Mononuclear cell (primary cell): ENCODE results near the gene TIAL1. TPM values are rescaled to one million over a fixed set of nuclear protein-coding genes. Genes with fewer than 3 reads are reported as not detected.
A peak's percentile ranks its signal among the peaks of the same experiment; 100 is the strongest.

ENCODE experiments used
- H3K27me3 ChIP-seq: 2 replicates; pipeline ENCODE4 v1.6.0; 2011; ENCODE audit warnings: low read length, control low read depth; ENCODE audit not compliant: insufficient read depth
- H3K4me1 ChIP-seq: 2 replicates; pipeline ENCODE4 v1.5.1; 2011; ENCODE audit warnings: mild to moderate bottlenecking, low read length, control low read depth; ENCODE audit not compliant: insufficient read depth
- H3K4me3 ChIP-seq: 2 replicates; pipeline ENCODE4 v1.5.1; 2011; ENCODE audit warnings: mild to moderate bottlenecking, low read length, moderate library complexity
- H3K9me3 ChIP-seq: 2 replicates; pipeline ENCODE4 v1.5.1; 2011; ENCODE audit warnings: low read depth, mild to moderate bottlenecking, control low read depth, low read length
- total RNA-seq: library from RNA; depleted of rRNA; stranded (reverse); fragments of >200 nt; gene quantifications from one replicate; pipeline ENCODE4 v1.2.3, GENCODE V29; 2012

The TIAL1 gene, protein sequence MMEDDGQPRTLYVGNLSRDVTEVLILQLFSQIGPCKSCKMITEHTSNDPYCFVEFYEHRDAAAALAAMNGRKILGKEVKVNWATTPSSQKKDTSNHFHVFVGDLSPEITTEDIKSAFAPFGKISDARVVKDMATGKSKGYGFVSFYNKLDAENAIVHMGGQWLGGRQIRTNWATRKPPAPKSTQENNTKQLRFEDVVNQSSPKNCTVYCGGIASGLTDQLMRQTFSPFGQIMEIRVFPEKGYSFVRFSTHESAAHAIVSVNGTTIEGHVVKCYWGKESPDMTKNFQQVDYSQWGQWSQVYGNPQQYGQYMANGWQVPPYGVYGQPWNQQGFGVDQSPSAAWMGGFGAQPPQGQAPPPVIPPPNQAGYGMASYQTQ
- total RNA-seq = 101 TPM

GRCh38 chr10:119596537-119597404, at the start of gene TIAL1:
TSS of gene TIAL1 (minus strand) at chr10:119596964. CDS start at chr10:119596465, 499 bp downstream.
- no peaks in the 10 kb centered on the region for H3K9me3 ChIP-seq
- no peaks in the 10 kb centered on the region for H3K27me3 ChIP-seq
- peaks cover 42% of the 10 kb centered on the region for H3K4me1 ChIP-seq
- peak within 1 kb of the TSS; percentile 97 for H3K4me3 ChIP-seq

GRCh38 chr10:119644994-119645393, 48.2 kb upstream of the TIAL1 start:
- Histone ChIP-seq H3K27me3 (peaks cover 4% of the 10 kb centered on the region), H3K4me1 (peaks cover 16% of the 10 kb centered on the region), H3K9me3 (no peaks in the 10 kb centered on the region), H3K4me3 (no peak overlapping the region)

- H3K27me3 ChIP-seq = peaks cover 4% of the 10 kb centered on the region
- no peak overlapping the region for H3K4me3 ChIP-seq
- no peaks in the 10 kb centered on the region for H3K9me3 ChIP-seq
- H3K4me1 ChIP-seq = peaks cover 15% of the 10 kb centered on the region
Observed at GRCh38 chr10:119644205-119644814, 47.5 kb upstream of the TIAL1 start.

- Histone ChIP-seq H3K27me3 (peaks cover 4% of the 10 kb centered on the region), H3K4me3 (no peak overlapping the region), H3K4me1 (peaks cover 15% of the 10 kb centered on the region), H3K9me3 (no peaks in the 10 kb centered on the region)
Observed at GRCh38 chr10:119643306-119644204, 46.8 kb upstream of the TIAL1 start.

DNA sequence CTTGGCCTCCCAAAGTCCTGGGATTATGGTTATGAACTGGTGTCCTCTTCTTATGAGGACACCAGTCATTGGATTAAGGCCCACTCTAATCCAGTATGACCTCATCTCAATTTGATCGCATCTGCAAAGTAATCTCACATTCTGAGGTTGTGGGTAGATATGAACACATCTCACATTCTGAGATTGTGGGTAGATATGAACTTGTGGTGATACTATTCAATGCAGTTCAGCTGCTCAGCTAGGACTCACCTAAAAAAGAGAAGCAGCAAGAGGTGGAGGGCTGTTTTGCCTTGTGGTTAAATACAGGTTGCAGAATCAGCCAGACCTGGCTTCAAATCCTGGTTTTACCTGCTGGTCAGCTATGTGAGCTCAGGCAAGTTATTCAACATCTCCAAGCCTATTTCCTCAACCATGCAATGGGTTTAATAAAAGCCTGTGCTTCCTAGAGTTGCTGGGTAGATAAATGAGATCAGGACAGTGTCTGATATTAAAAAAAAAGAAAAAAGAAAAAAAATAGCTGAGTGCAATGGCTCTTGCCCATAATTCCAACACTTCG, 45.9 kb upstream of the TIAL1 start:
- peaks cover 4% of the 10 kb centered on the region for H3K27me3 ChIP-seq
- no peak overlapping the region for H3K4me3 ChIP-seq
- no peaks in the 10 kb centered on the region for H3K9me3 ChIP-seq
- H3K4me1 ChIP-seq = peaks cover 15% of the 10 kb centered on the region

- Histone ChIP-seq H3K4me1 (peaks cover 15% of the 10 kb centered on the region), H3K9me3 (no peaks in the 10 kb centered on the region), H3K27me3 (peaks cover 4% of the 10 kb centered on the region), H3K4me3 (no peak overlapping the region)
Observed at GRCh38 chr10:119640875-119641526, 44.2 kb upstream of the TIAL1 start.

- Histone ChIP-seq H3K27me3 (peaks cover 4% of the 10 kb centered on the region), H3K9me3 (no peaks in the 10 kb centered on the region), H3K4me1 (peaks cover 15% of the 10 kb centered on the region), H3K4me3 (no peak overlapping the region)
Observed at GRCh38 chr10:119640384-119640783, 43.6 kb upstream of the TIAL1 start.

GRCh38 chr10:119638982-119639381, 42.2 kb upstream of the TIAL1 start:
- Histone ChIP-seq H3K4me1 (peaks cover 15% of the 10 kb centered on the region), H3K9me3 (no peaks in the 10 kb centered on the region), H3K4me3 (no peak overlapping the region)

DNA sequence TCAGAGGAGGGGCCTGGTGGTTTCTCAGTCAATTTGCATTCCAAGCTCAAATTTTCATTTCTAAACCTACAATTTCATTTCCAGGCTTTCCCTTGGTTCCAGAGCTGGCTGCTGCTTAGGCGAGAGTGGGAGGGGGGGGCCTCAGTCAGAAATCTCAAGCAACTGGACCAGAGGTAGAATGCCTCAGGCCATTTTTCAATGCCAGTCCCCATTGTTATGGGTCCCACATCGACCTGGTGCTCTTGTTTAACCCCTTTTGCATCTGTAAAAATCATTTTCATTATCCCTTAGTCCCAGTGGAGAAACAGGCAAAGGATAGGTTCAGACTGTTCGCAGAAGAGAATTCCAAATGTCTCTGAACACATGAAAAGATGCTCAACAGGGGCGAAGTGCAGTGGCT, 40.9 kb upstream of the TIAL1 start:
- no peak overlapping the region for H3K4me3 ChIP-seq
- H3K4me1 ChIP-seq = peaks cover 5% of the 10 kb centered on the region
- H3K27me3 ChIP-seq = peaks cover 4% of the 10 kb centered on the region
- no peaks in the 10 kb centered on the region for H3K9me3 ChIP-seq

More at GRCh38 chr10:119638982-119639381, 42.2 kb upstream of the TIAL1 start:
- H3K27me3 ChIP-seq = peaks cover 4% of the 10 kb centered on the region

- no peak overlapping the region for H3K4me3 ChIP-seq
- H3K9me3 ChIP-seq = no peaks in the 10 kb centered on the region
- H3K4me1 ChIP-seq = no peaks in the 10 kb centered on the region
- H3K27me3 ChIP-seq = no peaks in the 10 kb centered on the region
Observed at GRCh38 chr10:119634219-119634544, 37.4 kb upstream of the TIAL1 start.

DNA sequence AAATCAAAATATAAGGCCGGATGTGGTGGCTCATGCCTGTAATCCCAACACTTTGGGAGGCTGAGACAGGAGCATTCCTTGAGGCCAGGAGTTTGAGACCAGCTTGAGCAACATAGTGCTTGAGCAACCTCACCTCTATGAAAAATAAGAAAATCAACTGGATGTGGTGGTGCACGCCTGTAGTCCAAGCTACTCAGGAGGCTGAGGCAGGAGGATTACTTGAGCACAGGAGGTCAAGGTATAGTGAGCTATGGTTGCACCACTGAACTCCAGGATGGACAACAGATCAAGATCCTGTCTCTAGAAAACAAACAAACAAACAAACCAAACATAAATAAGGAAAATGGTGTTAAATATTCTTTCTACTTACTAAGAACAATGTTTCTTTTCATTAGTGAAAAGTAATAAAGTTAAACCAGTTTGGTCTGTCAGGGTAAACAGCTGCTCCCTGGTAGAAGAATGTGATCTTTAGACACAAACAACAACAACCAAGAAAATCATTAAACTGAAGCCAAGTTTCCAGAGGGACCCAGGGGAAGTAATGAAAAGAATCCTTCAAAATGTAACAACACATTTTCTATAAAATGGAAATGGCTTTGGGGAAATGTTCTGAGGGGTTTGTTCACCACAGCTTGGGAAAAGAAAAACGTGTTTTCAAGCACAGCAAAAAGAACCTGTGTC, 36.9 kb upstream of the TIAL1 start:
- Histone ChIP-seq H3K4me1 (no peaks in the 10 kb centered on the region), H3K27me3 (no peaks in the 10 kb centered on the region), H3K9me3 (no peaks in the 10 kb centered on the region), H3K4me3 (no peak overlapping the region)

DNA sequence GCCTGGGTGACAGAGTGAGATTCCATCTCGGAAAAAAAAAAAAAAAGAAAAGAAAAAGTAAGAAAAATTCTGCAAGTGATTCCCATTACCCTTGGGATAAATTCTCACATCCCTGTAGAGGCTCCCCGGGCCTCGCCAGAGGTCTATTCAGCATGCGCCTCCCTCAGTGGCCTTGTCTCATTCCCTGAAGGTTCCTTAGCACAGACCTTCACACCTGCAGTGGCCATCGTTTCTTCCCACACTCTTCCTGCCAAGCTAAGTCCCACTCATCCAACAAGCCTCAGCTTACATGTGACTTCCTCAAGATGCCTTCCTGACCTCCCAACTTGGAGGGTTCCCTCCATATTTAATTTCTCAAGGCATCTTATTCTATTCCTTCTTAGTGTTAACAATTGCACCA, 33.5 kb upstream of the TIAL1 start:
- no peaks in the 10 kb centered on the region for H3K27me3 ChIP-seq

DNA sequence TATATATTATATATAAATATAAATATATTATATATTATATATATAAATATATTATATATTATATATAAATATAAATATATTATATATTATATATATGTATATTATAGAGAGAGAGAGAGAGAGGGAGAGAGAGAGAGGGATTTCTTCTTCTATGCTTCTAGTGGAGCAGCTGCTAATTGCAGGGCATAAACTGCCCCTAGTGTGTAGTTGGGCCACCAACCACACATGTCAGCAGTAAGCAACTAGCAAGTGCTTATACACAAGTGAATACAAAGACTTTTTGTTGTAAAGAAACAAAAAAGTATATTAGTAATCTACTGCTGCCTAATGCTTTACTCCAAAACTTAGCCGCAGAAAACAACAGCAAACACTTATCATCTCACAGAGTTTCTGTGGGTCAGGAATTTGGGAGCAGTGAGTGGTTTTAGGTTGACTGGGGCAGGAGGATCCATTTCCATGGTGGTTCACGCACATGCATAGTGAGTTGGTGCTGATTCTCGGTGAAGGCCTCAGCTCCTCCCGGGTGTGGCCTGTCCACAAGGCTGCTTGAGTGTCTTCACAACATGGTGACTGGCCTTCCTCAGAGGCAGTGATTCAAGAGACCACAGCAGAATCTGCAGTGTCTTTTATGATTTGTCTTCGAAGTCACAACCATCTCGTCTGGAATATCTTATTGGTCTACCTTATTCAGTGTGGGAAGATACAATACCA, 29.0 kb upstream of the TIAL1 start:
- H3K27me3 ChIP-seq = no peaks in the 10 kb centered on the region
- H3K9me3 ChIP-seq = no peaks in the 10 kb centered on the region
- H3K4me3 ChIP-seq = no peak overlapping the region

More for the DNA sequence above, 33.5 kb upstream of the TIAL1 start:
- H3K4me1 ChIP-seq = no peaks in the 10 kb centered on the region
- no peak overlapping the region for H3K4me3 ChIP-seq
- no peaks in the 10 kb centered on the region for H3K9me3 ChIP-seq

More for the DNA sequence above, 29.0 kb upstream of the TIAL1 start:
- H3K4me1 ChIP-seq = no peaks in the 10 kb centered on the region
